ENCODE data around the gene ATAD3C.
"Not testable (repeated sequence)": the region's sequence is repeated elsewhere in the genome, so short reads cannot be mapped to it uniquely, and the experiment has no call there.

Gene ATAD3C

DNA sequence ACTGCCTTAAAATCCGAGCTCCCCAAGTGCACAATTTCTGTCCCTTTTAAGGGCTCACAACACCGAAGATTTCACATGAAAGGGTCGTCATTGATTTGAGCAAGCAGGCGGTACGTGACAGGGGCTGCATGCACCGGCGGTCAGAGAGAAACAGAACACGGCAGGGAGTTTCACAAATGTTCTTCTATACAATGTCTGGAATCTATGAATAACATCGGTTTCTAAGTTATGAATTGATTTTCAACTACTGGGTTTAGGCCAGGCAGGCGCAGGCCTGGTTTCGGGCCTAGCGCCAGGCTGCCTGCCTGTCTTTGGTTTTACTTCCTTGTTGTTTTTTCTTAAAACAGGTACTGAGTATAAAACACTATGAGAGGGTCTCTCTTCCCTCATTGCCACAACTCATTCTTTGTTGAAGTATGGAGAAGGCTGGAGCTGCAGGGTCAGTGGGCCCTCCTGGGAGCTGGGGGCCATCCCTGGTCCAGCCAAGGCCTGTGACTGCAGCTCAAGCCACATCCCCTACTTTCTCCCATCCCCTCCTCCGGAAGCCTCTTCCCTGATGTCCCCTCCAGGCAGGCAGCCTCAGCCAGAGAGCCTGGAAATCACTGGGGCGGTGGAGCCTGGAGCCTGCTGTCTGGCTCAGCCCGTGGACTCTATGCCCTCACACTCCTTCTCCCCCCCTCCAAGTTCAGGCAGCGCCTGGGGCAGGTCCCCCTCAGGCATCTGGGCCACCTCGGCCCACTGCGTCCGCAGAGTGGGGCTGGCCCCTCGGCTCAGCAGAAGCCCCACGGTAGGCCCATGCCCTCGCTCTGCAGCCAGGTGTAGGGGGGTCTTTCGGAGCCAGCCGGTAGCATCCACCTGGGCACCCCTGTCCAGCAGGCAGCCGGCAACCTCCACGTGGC lies 30.8 kb upstream of the ATAD3C start:
- in situ Hi-C loops (cut with MboI; ENCODE audit: low sequenced_read_pairs): no loop called here

- in situ Hi-C loops (cut with MboI; ENCODE audit: low sequenced_read_pairs): no loop called here
Measured at GRCh38 chr1:1419363-1419812, 30.1 kb upstream of the ATAD3C start.

- in situ Hi-C loops (cut with MboI; ENCODE audit: low sequenced_read_pairs): no loop called here
Measured at GRCh38 chr1:1419813-1420653, 29.5 kb upstream of the ATAD3C start.

- in situ Hi-C loops (cut with MboI; ENCODE audit: low sequenced_read_pairs): no loop called here
Measured at GRCh38 chr1:1420654-1421141, 28.8 kb upstream of the ATAD3C start.

DNA sequence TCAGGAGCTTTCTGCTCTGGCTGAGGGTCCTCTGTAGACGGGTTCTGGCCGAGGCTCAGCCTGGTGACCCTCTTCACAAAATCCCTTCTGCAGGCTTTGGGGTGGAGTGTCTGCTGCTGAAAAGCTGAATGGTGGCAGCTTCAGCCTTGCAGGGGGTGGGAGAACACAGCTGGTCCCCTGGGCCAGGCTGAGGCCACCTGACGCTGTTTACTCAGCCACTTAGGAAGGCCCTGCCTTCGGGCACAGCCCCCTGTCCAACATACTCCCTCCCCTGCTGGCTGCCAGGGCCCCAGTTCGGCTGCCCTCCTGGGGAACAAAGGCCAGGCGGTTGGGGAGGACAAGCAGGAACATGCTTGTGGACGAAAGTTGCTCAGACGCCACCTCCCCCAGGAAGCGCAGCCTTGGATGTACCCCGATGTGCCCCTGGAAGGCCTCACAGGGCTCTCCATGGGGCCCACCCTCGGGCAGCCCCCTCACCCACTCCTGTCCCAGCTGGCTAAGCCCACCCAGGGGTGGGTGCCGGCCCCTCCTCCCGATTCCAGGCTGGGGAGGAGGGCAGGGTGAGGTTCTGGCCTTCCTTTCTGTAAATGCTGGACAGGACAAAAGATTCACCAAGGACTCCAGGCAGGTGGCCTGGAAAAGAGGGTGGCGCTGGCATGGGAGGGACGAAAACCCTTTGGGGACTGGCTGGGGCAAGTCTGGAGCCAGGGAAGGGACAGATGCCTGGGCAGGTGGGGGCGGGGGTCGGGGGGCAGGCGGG lies 28.2 kb upstream of the ATAD3C start, which contains the start of gene ANKRD65:
Gene ANKRD65 (minus strand): TSS at position 130 of the 760 bp plus-strand sequence. CDS start 271 bp downstream, outside the sequence.
- in situ Hi-C loops (cut with MboI; ENCODE audit: low sequenced_read_pairs): no loop called here

DNA sequence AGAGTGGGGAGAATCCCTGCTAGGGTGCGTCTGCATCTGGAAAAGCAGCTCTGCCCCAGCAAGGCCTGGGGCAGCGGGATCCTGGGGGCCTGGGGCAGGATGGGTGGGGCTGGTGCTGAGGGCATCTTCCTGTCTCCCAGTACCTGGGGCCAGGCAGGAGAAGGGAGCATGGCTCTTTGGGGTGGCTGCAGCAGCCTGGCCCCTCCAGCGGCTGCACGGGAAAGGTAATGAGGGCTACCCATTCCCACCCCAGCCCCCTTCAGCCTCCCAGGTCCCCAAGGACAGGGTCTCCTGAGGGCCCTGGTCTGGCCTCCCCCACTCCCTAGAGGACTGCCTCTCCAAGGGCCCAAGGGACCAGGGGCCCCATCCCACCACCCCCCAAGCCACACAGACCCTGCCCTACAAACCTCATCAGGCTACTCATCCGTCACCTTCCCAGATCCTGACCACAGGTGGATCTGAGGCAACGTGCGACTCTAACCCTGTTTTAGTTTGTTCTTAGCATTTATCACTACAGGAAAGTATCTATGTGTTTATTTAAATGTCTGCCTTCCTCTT lies 27.5 kb upstream of the ATAD3C start:
- in situ Hi-C loops (cut with MboI; ENCODE audit: low sequenced_read_pairs): no loop called here

DNA sequence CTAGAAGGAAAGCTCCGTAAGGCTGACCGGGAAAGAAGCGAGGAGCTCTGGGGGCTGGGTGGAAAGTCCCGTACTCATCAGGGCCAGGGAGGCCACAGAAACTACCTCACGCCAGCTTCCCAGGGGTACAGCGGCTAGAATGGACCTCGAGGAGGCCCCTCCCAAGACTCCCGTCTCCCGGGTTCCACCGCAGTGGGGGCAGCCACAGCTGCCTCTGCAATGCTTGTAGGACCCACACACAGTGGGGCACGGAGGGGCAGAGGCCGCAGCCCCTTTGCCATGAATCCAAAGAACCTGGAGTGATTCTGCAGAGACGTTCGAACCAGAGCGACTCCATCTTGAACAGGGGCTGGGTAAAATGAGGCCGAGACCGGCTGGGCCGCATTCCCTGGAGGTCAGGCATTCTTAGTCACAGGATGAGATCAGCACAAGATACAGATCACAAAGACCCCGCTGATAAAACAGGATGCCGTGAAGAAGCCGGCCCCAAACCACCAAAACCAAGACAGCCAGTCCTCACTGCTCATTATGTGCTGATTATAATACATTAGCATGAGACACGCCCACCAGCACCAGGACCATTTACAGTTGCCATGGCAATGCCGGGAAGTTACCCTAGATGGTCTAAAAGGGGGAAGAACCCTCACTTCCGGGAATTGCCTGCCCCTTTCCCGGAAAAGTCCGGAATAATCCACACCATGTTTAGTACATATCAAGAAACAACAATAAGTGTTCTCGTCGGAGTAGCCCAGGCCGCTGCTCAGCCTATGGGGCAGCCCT lies 26.8 kb upstream of the ATAD3C start:
- in situ Hi-C loops (cut with MboI; ENCODE audit: low sequenced_read_pairs): no loop called here

GRCh38 chr1:1423245-1423597 lies 26.3 kb upstream of the ATAD3C start:
- in situ Hi-C loops (cut with MboI; ENCODE audit: low sequenced_read_pairs): no loop called here

DNA sequence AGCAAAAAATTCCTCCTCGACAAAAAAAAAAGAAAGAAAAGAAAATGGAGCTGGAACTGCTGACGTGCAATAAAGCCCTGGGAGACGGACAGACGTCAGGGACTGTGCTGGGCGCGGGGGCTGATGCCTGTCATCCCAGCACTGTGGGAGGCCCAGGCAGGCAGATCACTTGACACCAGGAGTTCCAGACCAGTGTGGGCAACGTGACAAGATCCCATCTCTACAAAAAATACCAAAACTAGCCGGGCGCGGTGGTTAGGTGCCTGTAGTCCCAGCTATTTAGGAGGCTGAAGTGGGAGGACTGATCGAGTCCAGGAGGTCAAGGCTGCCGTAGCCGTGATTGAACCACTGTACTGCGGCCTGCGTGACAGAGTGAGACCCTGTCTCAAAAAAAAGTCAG lies 24.8 kb upstream of the ATAD3C start:
- in situ Hi-C loops (cut with MboI; ENCODE audit: low sequenced_read_pairs): no loop called here

DNA sequence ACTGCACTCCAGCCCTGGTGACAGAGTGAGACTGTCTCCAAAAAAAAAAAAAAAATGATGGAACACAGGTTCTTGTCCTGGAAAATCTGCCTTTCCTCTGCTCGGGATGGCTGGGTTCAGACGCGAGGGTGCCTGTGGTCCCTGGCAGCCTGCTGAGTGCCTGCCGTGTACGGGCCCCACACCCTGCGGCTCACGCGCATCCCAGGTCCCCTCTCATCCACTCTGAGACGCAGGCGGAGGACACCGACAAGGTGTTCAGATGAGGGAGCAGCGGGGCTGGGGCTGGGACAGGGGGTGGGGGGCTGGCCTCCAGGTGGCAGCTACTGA lies 24.1 kb upstream of the ATAD3C start:
- in situ Hi-C loops (cut with MboI; ENCODE audit: low sequenced_read_pairs): no loop called here

DNA sequence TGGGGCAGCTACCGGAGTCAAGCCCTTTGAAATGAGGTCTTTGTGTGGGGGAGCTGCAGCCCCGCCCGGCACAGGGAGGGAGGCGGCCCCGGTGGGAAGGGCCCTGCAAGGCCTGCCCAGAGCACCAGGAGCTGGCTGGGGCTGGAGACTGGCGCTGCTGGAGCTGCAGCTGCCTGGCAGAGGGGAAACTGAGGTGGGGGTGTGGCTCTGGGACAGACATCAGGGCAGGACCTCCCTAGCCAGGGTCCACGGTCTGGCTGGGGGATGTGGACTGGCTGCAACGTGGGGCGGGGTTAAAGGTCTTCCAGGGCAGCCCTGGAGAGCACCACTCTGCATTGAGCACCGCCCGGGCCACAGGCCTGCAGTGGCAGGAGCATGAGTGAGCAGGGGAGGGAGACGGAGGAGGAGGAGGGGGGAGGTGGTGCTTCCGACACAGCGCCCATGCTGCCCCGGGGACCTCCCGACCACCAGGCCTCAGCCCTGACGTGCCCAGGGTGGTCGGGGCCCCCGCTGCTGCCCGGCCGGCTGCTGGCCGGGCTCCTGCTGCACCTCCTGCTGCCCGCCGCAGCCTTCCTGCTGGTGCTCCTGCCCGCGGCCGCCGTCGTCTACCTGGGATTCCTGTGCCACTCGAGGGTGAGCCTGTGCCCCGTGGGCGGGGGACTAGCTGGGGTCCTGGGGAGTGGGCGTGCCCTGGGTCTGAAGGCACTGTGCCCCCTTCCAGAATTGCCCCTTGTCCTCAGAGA lies 23.6 kb upstream of the ATAD3C start:
- in situ Hi-C loops (cut with MboI; ENCODE audit: low sequenced_read_pairs): no loop called here

DNA sequence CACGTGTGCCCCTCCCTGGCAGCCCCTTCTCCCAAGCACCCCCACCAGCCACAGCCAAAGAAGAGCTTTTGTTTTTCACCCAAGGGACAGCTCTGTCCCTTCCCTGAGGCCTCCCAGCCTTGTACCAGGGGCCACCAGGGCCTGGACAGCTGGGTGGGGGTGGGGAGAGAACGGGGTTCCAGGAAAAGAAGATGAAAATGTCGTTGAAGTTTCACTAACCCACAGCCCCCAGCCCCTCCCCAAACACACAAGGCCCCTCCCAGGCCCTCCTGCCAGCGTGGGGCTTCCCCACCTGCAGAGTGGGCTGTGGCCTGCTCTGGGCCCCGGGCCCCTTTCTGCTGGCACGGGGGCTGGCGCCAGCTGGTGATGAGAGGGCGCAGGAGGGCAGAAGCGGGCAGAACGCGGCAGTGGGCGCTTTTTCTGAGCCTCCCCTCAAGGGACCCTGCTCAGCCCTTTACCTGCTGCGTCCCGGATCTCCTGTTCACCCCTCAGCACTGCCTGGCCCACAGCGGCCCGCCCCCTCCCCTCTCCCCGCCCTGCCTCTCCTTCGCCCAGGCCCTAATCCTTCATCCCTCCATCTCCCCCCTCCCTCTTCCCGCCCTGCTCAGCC lies 22.9 kb upstream of the ATAD3C start:
- in situ Hi-C loops (cut with MboI; ENCODE audit: low sequenced_read_pairs): no loop called here

DNA sequence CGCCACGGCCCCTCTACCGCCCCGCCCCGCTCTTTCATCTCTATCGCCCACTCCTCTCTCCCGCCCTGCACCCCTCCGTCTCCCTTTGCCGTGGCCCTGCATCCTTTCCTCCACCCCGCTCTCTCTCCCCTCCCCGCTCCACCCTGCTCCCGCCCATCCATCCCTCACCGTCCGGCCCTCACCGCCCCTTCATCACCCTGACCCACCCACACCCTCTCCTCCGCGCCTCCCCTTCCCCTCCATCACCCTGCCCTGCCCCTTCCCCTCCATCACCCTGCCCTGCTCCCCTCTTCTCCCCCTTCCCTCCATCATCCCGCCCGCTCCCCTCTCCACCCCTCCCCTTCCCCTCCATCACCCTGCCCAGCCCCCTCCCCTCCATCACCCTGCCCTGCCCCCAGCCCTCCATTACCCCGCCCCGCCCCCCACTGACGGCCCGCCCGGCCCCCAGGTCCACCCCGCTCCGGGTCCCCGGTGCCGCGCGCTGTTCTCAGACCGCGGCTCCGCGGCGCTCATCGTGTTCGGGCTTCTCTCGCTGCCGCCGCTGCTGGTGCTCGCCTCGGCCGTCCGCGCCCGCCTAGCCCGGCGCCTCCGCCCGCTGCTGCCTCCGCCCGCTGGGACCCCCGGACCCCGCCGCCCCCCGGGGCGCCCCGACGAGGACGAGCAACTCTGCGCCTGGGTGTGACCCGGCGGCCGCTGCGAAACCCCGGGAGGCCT lies 22.2 kb upstream of the ATAD3C start:
- in situ Hi-C loops (cut with MboI; ENCODE audit: low sequenced_read_pairs): no loop called here

GRCh38 chr1:1427820-1428148 lies 21.7 kb upstream of the ATAD3C start:
- in situ Hi-C loops (cut with MboI; ENCODE audit: low sequenced_read_pairs): no loop called here

GRCh38 chr1:1428174-1428573 lies 21.3 kb upstream of the ATAD3C start:
- in situ Hi-C loops (cut with MboI; ENCODE audit: low sequenced_read_pairs): no loop called here

DNA sequence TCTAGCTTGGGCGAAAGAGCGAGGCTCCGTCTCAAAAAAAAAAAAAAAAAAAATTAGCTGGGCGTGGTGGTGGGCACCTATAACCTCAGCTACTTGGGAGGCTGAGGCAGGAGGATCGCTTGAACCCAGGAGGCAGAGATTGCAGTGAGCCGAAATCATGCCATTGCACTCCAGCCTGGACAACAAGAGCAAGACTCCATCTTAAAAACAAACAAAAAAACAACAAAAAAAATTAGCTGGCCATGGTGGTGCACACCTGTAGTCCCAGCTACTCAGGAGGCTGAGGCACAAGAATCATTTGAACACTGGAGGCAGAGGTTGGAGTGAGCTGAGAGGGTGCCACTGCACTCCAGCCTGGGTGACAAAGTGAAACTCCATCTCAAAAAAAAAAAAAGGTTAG lies 20.5 kb upstream of the ATAD3C start:
- in situ Hi-C loops (cut with MboI; ENCODE audit: low sequenced_read_pairs): not testable (repeated sequence)

- in situ Hi-C loops (cut with MboI; ENCODE audit: low sequenced_read_pairs): no loop called here
Measured at GRCh38 chr1:1429671-1430073, 19.8 kb upstream of the ATAD3C start.

All from HL-60/S4 (cell line).